ENCODE measurements around the gene VAV3.

Gene VAV3

GRCh38 chr1:107593501-107594209 lies 371.3 kb downstream of the VAV3 start:
- DNase-seq (ENCODE audit: low read depth in 2 of 2): no peak

- DNase-seq (ENCODE audit: low read depth in 2 of 2): no peak
Measured at GRCh38 chr1:107590900-107591622, 373.9 kb downstream of the VAV3 start.

DNA sequence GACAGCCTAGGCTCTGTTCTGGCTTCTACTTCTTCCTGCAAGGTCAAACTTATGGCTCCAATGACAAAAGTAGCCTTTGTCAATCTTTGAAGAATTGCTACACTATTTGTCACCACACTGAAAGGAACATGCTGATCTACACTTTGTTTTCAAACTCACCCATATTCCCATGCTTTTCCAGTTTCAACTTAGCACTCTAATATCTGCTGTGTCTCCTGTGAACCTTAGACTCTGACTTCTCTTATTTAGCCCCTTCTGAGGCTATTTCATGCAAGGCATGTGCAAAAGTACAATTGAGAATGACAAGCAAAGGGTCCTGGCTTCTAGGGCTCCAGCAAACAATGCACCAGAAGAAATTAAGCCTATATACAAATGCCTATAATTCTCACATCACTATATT lies 374.9 kb downstream of the VAV3 start:
- no peak for DNase-seq (ENCODE audit: low read depth in 2 of 2)

- no peak for DNase-seq (ENCODE audit: low read depth in 2 of 2)
Measured at GRCh38 chr1:107588321-107588720, 376.7 kb downstream of the VAV3 start.

GRCh38 chr1:107575226-107575625 lies 389.8 kb downstream of the VAV3 start:
- no peak for DNase-seq (ENCODE audit: low read depth in 2 of 2)

DNA sequence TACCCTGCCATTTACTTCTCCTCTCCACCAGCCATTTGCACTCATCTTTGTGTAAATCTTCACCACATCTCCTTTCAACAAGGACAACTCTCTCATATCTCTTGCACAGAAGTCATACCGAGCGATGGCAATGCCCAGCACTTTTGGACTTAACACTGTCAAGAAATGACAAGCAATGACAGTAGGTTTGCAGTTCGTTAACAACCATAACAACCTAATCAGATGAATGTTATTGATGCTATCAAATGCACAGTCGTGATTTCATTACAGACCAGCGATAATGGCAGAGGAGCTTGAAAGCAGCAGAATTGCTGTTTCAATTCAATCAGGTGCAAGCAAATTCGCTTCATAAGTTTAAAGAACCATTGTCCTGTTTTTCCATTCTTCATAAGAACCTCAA lies 390.9 kb downstream of the VAV3 start:
- no peak for DNase-seq (ENCODE audit: low read depth in 2 of 2)

DNA sequence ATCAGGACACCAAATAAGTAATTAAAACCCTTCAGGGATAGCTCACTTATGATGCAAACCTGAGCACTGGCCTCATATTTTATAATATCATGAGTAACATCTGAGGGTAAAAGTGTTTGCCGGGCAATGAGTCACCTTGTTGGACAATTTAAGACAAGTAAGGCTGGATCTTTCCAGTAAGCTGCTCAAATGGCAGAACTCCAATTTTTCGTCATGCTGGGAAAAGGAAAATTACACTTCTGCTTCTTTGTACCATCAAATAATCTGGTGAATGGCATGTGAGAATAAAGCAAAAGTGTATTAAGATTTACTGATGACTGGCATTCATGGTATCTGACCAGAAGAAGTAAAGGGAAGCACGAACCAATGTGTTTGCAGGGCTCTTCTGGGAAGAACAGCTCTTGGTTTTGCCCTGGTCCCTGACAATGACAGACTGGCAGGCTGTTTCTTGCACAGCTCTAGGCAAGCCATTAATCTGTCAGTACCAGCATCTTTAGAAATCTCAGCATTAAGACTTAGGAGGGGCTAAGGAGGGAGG lies 392.2 kb downstream of the VAV3 start:
- no peak for DNase-seq (ENCODE audit: low read depth in 2 of 2)

DNA sequence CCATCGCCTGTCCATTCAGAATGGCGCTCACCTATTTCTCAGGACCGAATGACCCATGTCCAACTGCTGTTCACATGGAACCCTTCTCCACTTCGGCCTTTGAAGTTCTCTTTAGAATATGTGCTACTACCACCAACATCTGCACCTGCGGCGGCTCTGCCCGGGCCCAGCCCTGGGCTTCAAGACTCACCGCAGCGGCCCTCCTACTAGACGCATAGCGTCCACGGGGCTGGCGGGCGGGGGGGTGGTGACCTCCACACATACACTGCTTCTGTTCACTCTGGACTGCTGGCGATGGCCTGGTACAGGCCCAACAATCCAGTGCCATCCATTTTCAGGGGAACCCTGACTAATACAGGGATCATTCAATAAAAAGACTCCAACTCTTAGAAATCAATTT lies 394.2 kb downstream of the VAV3 start:
- no peak for DNase-seq (ENCODE audit: low read depth in 2 of 2)

GRCh38 chr1:107563441-107563840 lies 401.5 kb downstream of the VAV3 start:
- no peak for DNase-seq (ENCODE audit: low read depth in 2 of 2)

DNA sequence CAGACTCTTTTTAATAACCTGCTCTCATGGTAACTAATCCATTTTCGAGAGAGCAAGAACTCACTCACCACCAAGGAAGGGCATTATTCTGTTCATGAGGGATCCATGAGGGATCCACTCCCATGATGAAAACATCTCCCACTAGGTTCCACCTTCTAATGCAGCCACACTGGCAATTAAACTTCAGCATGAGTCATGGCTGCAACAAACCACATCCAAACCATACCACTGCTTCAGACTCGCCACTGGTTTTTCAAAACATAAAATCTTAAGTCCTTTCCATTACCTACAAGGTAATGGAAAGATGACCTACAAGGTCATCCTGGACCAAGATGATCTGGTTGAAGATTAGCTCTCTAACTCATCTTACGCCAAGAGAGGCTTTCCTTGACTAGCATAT lies 405.1 kb downstream of the VAV3 start:
- no peak for DNase-seq (ENCODE audit: low read depth in 2 of 2)

DNA sequence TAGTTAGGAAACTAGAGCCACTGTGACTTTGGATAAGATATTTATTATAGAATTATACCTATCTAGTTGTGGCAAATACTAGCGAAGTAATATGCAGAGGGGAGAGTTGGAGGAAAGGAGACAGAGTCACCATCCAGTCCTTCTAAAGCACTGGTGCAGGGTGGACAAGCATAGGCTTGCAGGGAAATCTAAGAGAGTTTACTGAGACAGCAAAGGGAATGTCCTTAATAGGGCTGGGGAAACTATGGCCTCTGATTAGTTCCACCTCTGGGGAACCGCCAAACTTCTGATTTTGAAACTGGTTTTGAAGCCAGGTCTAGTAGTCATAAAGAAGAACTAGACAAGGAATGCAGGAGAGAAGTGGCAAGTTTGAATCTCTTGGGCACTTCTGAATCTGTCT lies 407.9 kb downstream of the VAV3 start:
- no peak for DNase-seq (ENCODE audit: low read depth in 2 of 2)

GRCh38 chr1:107555578-107555977 lies 409.4 kb downstream of the VAV3 start:
- DNase-seq (ENCODE audit: low read depth in 2 of 2): no peak

- DNase-seq (ENCODE audit: low read depth in 2 of 2): no peak
Measured at GRCh38 chr1:107552781-107553180, 412.2 kb downstream of the VAV3 start.

DNA sequence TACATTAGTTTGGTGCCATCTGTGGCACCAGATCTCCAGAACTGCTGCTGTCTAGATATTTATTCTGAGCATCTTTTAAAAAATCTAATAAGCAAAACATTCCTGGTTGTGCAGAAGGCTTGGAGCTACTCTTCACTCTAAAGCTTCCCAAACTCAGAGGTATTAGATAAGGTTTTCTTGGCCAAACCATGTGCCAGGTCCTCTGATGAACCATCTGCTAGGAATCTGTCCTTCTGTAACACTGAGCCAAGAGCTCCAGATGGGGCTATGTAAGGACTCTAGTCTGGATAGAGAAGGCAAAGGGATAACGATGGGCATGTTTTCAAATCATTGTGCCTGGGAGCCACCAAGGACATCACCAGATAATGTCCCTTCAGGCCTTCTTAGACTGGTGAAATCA lies 413.5 kb downstream of the VAV3 start:
- no peak for DNase-seq (ENCODE audit: low read depth in 2 of 2)

DNA sequence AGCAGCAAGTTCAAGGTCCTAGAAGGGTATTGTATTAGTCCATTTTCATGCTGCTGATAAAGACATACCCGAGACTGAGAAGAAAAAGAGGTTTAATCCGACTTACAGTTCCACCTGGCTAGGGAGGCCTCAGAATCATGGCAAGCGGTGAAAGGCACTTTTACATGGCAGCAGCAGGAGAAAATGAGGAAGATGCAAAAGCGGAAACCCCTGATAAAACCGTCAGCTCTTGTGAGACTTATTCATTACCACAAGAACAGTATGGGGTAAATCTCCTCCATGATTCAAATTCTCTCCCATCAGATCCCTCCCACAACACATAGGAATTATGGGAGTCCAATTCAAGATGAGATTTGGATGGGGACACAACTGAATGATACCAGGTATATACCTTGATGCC lies 414.6 kb downstream of the VAV3 start:
- DNase-seq (ENCODE audit: low read depth in 2 of 2): no peak

DNA sequence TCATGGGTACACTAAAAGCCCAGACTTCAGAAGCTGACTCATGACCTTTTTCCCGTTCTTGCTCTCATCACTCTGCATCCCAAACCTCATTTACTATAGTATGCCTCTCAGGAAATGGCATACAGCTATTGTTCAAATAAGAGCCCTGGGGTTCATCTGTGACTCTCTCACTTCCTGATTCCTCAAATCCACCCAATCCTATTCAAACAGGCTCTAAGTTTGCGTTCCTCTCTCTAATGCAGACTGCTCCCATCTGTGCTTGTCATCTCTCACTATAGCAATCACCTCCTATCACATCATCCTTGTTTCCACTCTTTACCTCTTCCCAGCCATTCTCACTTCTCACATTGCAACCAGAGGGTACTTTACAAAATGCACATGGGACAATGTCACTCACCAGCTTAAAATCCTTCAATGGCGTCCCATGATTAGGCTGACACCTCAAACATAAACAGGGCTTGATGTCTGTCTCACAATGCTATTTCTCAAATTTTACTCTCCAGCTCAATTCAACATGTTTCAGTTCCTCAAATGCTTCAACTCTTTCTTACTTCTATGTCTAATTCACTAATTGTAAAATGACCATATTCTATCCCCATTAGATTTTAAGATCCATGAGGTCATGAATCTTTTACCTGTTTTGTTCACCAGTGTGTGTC lies 415.7 kb downstream of the VAV3 start:
- DNase-seq (ENCODE audit: low read depth in 2 of 2): no peak

GRCh38 chr1:107548276-107548675 lies 416.7 kb downstream of the VAV3 start:
- DNase-seq (ENCODE audit: low read depth in 2 of 2): no peak

DNA sequence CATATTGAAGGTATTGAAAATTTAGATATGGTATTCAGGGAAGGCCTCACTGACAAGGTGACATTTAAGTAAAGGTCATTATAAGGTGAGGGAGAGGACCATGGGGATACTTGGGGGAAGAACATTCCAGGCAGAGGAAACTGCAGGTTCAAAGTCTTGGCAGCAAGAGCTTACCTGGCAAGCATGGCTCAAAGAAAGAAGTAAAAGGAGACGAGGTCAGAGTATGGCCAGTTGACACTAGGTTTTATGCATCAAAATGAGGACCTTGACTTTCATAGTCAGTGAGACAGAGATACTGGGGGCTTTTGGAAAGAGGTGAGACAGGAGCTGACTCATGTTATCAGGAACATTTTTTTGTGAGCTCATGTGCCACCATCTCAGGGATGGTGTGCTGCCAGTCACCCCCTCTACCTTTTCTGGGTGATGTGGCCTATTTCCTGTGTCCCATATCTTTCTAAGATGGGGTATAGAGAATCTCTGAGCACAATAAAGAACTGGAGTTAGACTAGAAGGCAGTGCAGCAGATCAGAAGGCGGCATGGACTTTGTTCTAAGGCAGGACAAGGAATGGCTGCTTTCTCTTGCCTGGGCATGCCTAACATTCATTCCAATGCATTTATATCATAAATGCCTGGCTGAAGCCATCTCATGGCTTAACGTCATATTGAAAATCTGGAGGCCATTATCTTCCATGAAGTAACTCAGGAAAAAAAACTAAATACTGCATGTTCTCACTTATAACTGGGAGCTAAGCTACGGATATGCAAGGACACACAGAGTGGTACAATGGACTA lies 417.4 kb downstream of the VAV3 start:
- no peak for DNase-seq (ENCODE audit: low read depth in 2 of 2)

DNA sequence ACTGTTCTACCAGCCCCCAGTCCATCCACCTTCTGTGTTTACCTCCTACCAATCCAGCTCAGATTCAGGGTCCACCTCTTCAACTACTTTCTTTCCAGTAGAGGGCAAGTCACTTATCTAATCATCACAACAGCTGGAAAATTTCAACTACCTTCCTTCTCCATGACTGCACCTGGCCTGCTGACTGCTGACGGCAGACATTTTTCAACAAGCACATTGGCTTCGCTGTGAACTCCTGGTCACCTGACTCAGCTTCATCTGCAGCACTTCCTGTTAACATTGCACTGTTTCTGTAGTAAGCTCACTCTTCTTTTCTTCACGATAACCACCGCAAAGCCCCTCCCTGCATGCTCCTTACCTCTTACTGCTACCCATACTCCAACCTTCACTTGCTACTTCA lies 418.4 kb downstream of the VAV3 start:
- DNase-seq (ENCODE audit: low read depth in 2 of 2): no peak

DNA sequence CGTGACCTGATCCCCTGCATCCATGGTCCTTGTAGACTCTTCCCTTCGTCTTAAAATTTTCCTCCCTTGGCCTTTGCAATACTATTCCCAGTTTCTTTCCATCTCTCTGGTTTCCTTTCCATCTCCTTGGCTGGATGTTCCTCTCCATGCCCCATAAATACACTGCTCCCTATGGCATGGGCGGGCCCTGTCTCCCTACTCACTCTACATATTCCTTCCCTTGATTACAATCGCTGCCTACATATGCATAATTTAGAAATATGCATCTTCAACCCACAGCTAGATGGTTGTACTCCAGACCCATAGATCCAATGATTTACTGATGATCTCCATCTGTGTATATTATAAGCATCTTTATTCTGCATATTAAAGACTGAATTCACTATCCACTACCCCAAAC lies 419.1 kb downstream of the VAV3 start:
- no peak for DNase-seq (ENCODE audit: low read depth in 2 of 2)

- no peak for DNase-seq (ENCODE audit: low read depth in 2 of 2)
Measured at GRCh38 chr1:107545056-107545577, 419.9 kb downstream of the VAV3 start.

- DNase-seq (ENCODE audit: low read depth in 2 of 2): no peak
Measured at GRCh38 chr1:107544285-107544684, 420.7 kb downstream of the VAV3 start.

Data from stimulated activated CD4-positive, alpha-beta T cell treated with anti-CD3 and anti-CD28 coated beads, Interleukin-12 subunit alpha, Interleukin-12 subunit beta, amount 100 ng/mL, for 24 hours (primary cell).